Ectodermal cell (in vitro differentiated cells): Measurements from ENCODE around the gene KNOP1.
"Not testable (repeated sequence)": the region's sequence is repeated elsewhere in the genome, so short reads cannot be mapped to it uniquely, and the experiment has no call there.

Experiments used
- H3K27ac ChIP-seq: 2 replicates; pipeline ENCODE4 v1.7.0; 2013; ENCODE audit warnings: mild to moderate bottlenecking, low read depth, low read length; ENCODE audit not compliant: insufficient read depth, poor library complexity, severe bottlenecking
- H3K27me3 ChIP-seq: 2 replicates; pipeline ENCODE4 v1.7.0; 2013; ENCODE audit warnings: mild to moderate bottlenecking, low read length; ENCODE audit not compliant: insufficient read depth, control insufficient read depth, poor library complexity, severe bottlenecking
- H3K36me3 ChIP-seq: one replicate; pipeline ENCODE4 v1.7.0; 2013; ENCODE audit warnings: low read length; ENCODE audit not compliant: control insufficient read depth, insufficient read depth
- H3K4me1 ChIP-seq: one replicate; pipeline ENCODE4 v1.7.0; 2013; ENCODE audit warnings: low read length; ENCODE audit not compliant: control insufficient read depth, insufficient read depth
- H3K4me3 ChIP-seq: 2 replicates; pipeline ENCODE4 v1.7.0; 2013; ENCODE audit warnings: low read depth, low read length, control low read depth; ENCODE audit not compliant: insufficient read depth
- H3K9me3 ChIP-seq: 2 replicates; pipeline ENCODE4 v1.7.0; 2013; ENCODE audit warnings: mild to moderate bottlenecking, low read length, moderate library complexity; ENCODE audit not compliant: control insufficient read depth
- WGBS, 2 experiments: methylation state at CpG; one replicate each; pipeline ENCODE4 v1.1.7; 2013; ENCODE audit warnings: missing lambda C conversion rate in 2 of 2; 5-methylcytosine and 5-hydroxymethylcytosine counted together

KNOP1 gene

GRCh38 chr16:19741354-19741753 is 23.3 kb upstream of the KNOP1 start:
- Histone ChIP-seq H3K9me3 (no peaks in the 10 kb centered on the region), H3K36me3 (no peaks in the 10 kb centered on the region), H3K27ac (no peak overlapping the region), H3K4me1 (peaks cover 27% of the 10 kb centered on the region), H3K4me3 (no peak overlapping the region), H3K27me3 (no peaks in the 10 kb centered on the region)
- 94 to 95% methylated on average over 1 of the region's 1 CpG for WGBS, 2 experiments

DNA sequence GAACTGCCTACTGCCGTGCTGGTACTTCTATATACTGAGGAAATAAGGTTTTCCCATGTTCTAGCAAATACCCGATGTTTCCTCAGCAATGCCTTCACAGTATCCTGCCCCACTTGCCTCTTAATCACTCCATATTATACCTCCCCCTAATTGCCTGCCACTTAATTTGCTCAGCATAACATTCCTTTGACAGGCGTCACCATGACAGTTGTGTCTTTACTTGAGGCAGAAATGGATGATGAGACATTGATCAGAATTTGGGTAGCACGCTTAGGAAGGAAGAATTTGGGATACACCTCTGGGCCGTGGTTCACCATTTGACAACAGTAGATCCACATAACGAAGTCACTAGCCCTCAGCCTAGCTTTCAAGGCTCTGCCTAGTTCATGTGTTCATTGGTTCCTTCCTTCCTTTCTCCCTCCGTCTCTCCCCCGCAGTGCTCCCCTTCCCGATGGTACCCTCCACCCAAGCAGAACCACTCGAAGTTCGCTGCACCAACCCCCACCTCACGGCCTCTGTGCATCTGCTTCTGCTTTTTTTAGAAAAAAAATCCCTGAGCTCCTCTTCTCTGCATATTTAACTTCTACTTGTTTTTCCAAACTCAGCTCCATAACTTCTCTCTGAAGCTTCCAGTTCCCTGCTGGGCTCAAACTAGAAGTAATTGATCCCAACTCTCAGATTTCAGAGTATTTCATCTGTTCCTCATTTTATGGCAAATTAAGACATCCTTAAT is 19.4 kb upstream of the KNOP1 start:
- no peaks in the 10 kb centered on the region for H3K27me3 ChIP-seq
- no peaks in the 10 kb centered on the region for H3K4me1 ChIP-seq
- H3K4me3 ChIP-seq = no peak overlapping the region
- no peaks in the 10 kb centered on the region for H3K36me3 ChIP-seq
- no peak overlapping the region for H3K27ac ChIP-seq
- WGBS, 2 experiments = 89 to 93% methylated on average over 12 of the region's 12 CpGs
- no peaks in the 10 kb centered on the region for H3K9me3 ChIP-seq

GRCh38 chr16:19735074-19735867 is 17.2 kb upstream of the KNOP1 start:
- WGBS, 2 experiments = 97% methylated on average over 9 of the region's 9 CpGs
- Histone ChIP-seq H3K36me3 (no peaks in the 10 kb centered on the region), H3K9me3 (no peaks in the 10 kb centered on the region), H3K4me3 (no peak overlapping the region), H3K27me3 (no peaks in the 10 kb centered on the region), H3K4me1 (no peaks in the 10 kb centered on the region), H3K27ac (no peak overlapping the region)

- no peaks in the 10 kb centered on the region for H3K9me3 ChIP-seq
- H3K4me3 ChIP-seq = no peak overlapping the region
- whole genome bisulfite sequencing, 2 experiments = 96 to 100% methylated on average over 3 to 6 of the region's 6 CpGs
- no peaks in the 10 kb centered on the region for H3K4me1 ChIP-seq
- H3K27me3 ChIP-seq = no peaks in the 10 kb centered on the region
- no peak overlapping the region for H3K27ac ChIP-seq
- no peaks in the 10 kb centered on the region for H3K36me3 ChIP-seq
These were observed 15.5 kb upstream of the KNOP1 start for GRCh38 chr16:19733551-19733950.

DNA sequence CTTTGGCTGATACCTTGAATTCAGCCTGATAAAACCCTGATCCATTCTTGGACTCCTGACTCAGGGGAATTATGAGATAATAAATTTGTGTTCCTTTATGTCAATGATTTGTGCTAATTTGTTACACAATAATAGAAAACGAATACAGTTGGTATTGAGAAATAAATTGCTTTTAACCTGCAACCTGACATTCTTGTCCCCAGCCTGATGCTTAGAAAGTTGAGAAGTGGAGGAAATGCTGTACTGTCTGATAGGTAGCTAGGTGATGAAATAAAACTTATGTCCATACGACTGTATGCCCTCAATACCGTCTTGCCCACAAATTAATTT is 10.6 kb upstream of the KNOP1 start:
- no peaks in the 10 kb centered on the region for H3K9me3 ChIP-seq
- no peak overlapping the region for H3K27ac ChIP-seq
- no peaks in the 10 kb centered on the region for H3K4me1 ChIP-seq
- no peak overlapping the region for H3K4me3 ChIP-seq
- 94 to 95% methylated on average over 3 of the region's 3 CpGs for WGBS, 2 experiments
- H3K27me3 ChIP-seq = no peaks in the 10 kb centered on the region
- H3K36me3 ChIP-seq = no peaks in the 10 kb centered on the region

DNA sequence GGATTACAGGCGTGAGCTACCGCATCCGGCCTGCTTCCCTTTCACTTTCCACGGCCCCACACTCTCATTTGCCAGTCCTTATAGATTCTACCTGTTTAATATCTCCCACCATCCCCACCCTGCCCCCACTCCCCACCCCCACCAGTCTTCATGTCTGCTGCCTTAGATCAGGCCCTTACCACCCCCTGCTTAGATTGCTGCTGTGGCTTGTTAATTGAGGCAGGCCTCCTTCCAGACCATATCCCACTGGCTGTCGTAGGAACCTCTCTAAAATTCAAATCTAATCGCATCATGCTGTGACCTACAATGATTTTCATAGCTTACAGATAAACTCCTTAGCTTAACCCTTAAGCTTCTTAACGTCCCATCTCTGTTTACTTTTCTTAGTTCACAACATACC is 5.0 kb upstream of the KNOP1 start:
- no peaks in the 10 kb centered on the region for H3K36me3 ChIP-seq
- H3K9me3 ChIP-seq = no peaks in the 10 kb centered on the region
- no peak overlapping the region for H3K4me3 ChIP-seq
- H3K27me3 ChIP-seq = no peaks in the 10 kb centered on the region
- WGBS, 2 experiments = 70% methylated on average over 7 of the region's 7 CpGs
- peaks cover 6% of the 10 kb centered on the region for H3K4me1 ChIP-seq
- H3K27ac ChIP-seq = no peak overlapping the region

GRCh38 chr16:19722269-19722952 is 4.4 kb upstream of the KNOP1 start:
- no peak overlapping the region for H3K4me3 ChIP-seq
- H3K27ac ChIP-seq = no peak overlapping the region
- WGBS, 2 experiments = 91 to 92% methylated on average over 11 of the region's 11 CpGs
- H3K9me3 ChIP-seq = no peaks in the 10 kb centered on the region
- H3K27me3 ChIP-seq = no peaks in the 10 kb centered on the region
- H3K4me1 ChIP-seq = peaks cover 6% of the 10 kb centered on the region
- H3K36me3 ChIP-seq = no peaks in the 10 kb centered on the region

DNA sequence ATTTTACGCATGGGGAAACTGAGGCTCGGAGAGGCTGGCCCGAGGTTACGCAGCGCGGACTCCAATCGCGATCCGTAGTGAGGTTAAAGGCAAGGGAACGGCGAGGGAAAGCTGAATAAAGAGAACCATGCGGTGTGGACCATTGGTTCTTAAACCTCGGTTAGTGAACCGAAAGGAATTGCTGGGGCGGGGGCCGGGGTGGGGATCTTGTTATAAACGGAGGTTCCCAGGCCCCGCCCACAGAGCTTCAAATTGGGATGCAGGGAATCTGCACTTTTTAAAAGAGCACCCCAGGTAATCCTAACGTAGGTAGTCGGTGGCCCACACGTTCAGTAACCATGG is 568 bp upstream of the KNOP1 start:
- Histone ChIP-seq H3K4me3 (peak overlapping the region; percentile 94), H3K4me1 (peaks cover 14% of the 10 kb centered on the region), H3K9me3 (no peaks in the 10 kb centered on the region), H3K36me3 (peaks cover 12% of the 10 kb centered on the region), H3K27me3 (no peaks in the 10 kb centered on the region), H3K27ac (peak overlapping the region; percentile 89)
- WGBS, 2 experiments = 1% methylated on average over 21 of the region's 21 CpGs

GRCh38 chr16:19717314-19717713 is 713 bp downstream of the KNOP1 start:
- 0% methylated on average over 10 of the region's 10 CpGs for WGBS, 2 experiments

DNA sequence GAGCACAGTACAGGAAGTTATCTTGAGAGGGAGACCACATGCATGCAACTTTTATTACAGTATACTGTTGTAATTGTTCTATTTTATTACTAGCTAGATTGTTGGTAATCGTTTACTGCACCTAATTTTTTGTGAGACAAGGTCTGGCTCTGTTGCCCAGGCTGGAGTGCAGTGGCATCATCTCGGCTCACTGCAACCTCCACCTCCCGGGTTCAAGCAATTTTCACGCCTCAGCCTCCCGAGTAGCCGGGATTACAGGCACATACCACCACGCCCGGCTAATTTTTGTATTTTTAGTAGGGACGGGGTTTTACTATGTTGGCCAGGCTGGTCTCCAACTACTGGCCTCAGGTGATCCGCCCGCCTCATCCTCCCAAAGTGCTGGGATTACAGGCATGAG is 1.3 kb downstream of the KNOP1 start:
- not testable (repeated sequence) for H3K27ac ChIP-seq, H3K9me3 ChIP-seq, H3K27me3 ChIP-seq
- Histone ChIP-seq H3K4me3 (peak overlapping the region; percentile 94), H3K36me3 (peaks cover 20% of the 10 kb centered on the region), H3K4me1 (peaks cover 14% of the 10 kb centered on the region)
- 41 to 51% methylated on average over 11 of the region's 11 CpGs for WGBS, 2 experiments

More at GRCh38 chr16:19717314-19717713, 713 bp downstream of the KNOP1 start:
- no peaks in the 10 kb centered on the region for H3K27me3 ChIP-seq
- peaks cover 14% of the 10 kb centered on the region for H3K4me1 ChIP-seq
- peak overlapping the region; percentile 94 for H3K4me3 ChIP-seq
- H3K9me3 ChIP-seq = no peaks in the 10 kb centered on the region
- H3K27ac ChIP-seq = peak overlapping the region; percentile 89
- peaks cover 20% of the 10 kb centered on the region for H3K36me3 ChIP-seq
